HCT116 (cell line): ENCODE results near the gene TYRP1. TPM values are rescaled to one million over a fixed set of nuclear protein-coding genes. Genes with fewer than 3 reads are reported as not detected.

ENCODE experiments used
- ATAC-seq: fragments of 200-7000 bp; cut with Tn5 transposase; 2 replicates; pipeline ENCODE4 v1.9.1; 2020; ENCODE audit warnings: mild to moderate bottlenecking, moderate library complexity
- BruUV-seq: library from RNA; stranded (reverse); fragments of 400-500 nt; replicated peaks from 2 replicates; lab custom pipeline; 2021; lab: Mats Ljungman, UMichigan
- CTCF ChIA-PET: fragments of 300-600 bp; sonication (Branson Sonifier 250); formaldehyde crosslinking; loops from one replicate; lab custom pipeline; 2021; ENCODE audit warnings: antibody characterized with exemption; lab: Charles Lee
- POLR2A ChIA-PET: fragments of 300-600, 350-600 bp; sonication (Branson Sonifier 250); formaldehyde crosslinking; loops from one replicate; lab custom pipeline; 2021; ENCODE audit warnings: antibody characterized with exemption; lab: Charles Lee
- RAD21 ChIA-PET, 2 experiments: fragments of 300-600 bp; sonication (Branson Sonifier 250); formaldehyde crosslinking; loops; one replicate each; lab custom pipeline; 2023; ENCODE audit warnings: low total read pairs in 2 of 2; ENCODE audit not compliant: uncharacterized antibody in 2 of 2, unreplicated experiment in 2 of 2, low non-redundant PET in 1 of 2; lab: Charles Lee
- DNase-seq: peaks from one replicate; pipeline ENCODE4 v3.0.0-alpha.2; 2010; ENCODE audit warnings: low read depth, low spot score
- H2AFZ ChIP-seq: fragments of 200-600 bp; shearing (Covaris generic), sonication (generic); 2 replicates; pipeline ENCODE4 v1.6.1; 2017; ENCODE audit warnings: low read depth, mixed run types, mixed read lengths, antibody characterized with exemption, low read length; ENCODE audit not compliant: poor library complexity, severe bottlenecking
- H3K27ac ChIP-seq: 2 replicates; pipeline ENCODE4 v1.5.1; 2012; ENCODE audit warnings: low read depth, low read length
- H3K27me3 ChIP-seq: fragments of 200-600 bp; sonication (generic); 2 replicates; pipeline ENCODE4 v1.6.1; 2016; ENCODE audit warnings: mixed run types, low read length, mixed read lengths; ENCODE audit not compliant: insufficient read depth
- H3K36me3 ChIP-seq, 2 experiments: fragments of 200-500 bp in 1 of 2; fragments of 200-600 bp in 1 of 2; sonication (Bioruptor generic) in 1 of 2; sonication (generic) in 1 of 2; 2 replicates each; pipeline versions ENCODE4 v1.5.1 to v1.6.1; 2014 to 2016; ENCODE audit warnings: low read length in 2 of 2, inconsistent platforms in 1 of 2, mixed read lengths in 1 of 2, mixed run types in 1 of 2; ENCODE audit not compliant: insufficient read depth in 2 of 2, control insufficient read depth in 1 of 2
- H3K4me1 ChIP-seq, 2 experiments: fragments of 200-600 bp in 1 of 2; sonication (generic) in 1 of 2; 2 replicates each; pipeline versions ENCODE4 v1.5.1 to v1.6.1; 2012 to 2017; ENCODE audit warnings: low read length in 2 of 2, inconsistent platforms in 1 of 2, mild to moderate bottlenecking in 1 of 2, mixed read lengths in 1 of 2, mixed run types in 1 of 2, moderate library complexity in 1 of 2; ENCODE audit not compliant: insufficient read depth in 2 of 2, control insufficient read depth in 1 of 2
- H3K4me2 ChIP-seq: fragments of 200-600 bp; sonication (generic); 2 replicates; pipeline ENCODE4 v1.6.1; 2017; ENCODE audit warnings: mixed run types, low read length, mixed read lengths
- H3K4me3 ChIP-seq, 2 experiments: fragments of 200-600 bp in 1 of 2; sonication (generic) in 1 of 2; replicated peaks in 1 of 2; 2 replicates each; pipeline ENCODE4 v1.5.1; 2011 to 2016; ENCODE audit warnings: low read length in 2 of 2, control low read depth in 1 of 2, low read depth in 1 of 2, mild to moderate bottlenecking in 1 of 2, mixed read lengths in 1 of 2, mixed run types in 1 of 2
- H3K79me2 ChIP-seq: fragments of 200-600 bp; sonication (generic); 2 replicates; pipeline ENCODE4 v1.6.1; 2017; ENCODE audit warnings: mild to moderate bottlenecking, mixed run types, low read length, moderate library complexity, mixed read lengths; ENCODE audit not compliant: insufficient read depth
- H3K9ac ChIP-seq: fragments of 200-600 bp; sonication (generic); 2 replicates; pipeline ENCODE4 v1.6.1; 2016; ENCODE audit warnings: low read length, mixed read lengths
- H3K9me2 ChIP-seq: fragments of 200-600 bp; sonication (generic), shearing (Covaris generic); 2 replicates; pipeline ENCODE4 v1.6.1; 2017; ENCODE audit warnings: mixed run types, mild to moderate bottlenecking, moderate library complexity; ENCODE audit not compliant: insufficient read depth
- H3K9me3 ChIP-seq, 2 experiments: fragments of 200-500 bp in 1 of 2; fragments of 200-600 bp in 1 of 2; sonication (Bioruptor generic) in 1 of 2; sonication (generic) in 1 of 2; 2 replicates each; pipeline ENCODE4 v1.6.1; 2014 to 2017; ENCODE audit warnings: low read length in 2 of 2, mixed read lengths in 2 of 2, inconsistent platforms in 1 of 2, low read depth in 1 of 2, mild to moderate bottlenecking in 1 of 2, mixed run types in 1 of 2, moderate library complexity in 1 of 2; ENCODE audit not compliant: control insufficient read depth in 1 of 2, insufficient read depth in 1 of 2
- H4K20me1 ChIP-seq: fragments of 200-600 bp; sonication (generic), shearing (Covaris generic); 2 replicates; pipeline ENCODE4 v1.6.1; 2017; ENCODE audit warnings: mixed run types, mild to moderate bottlenecking, moderate library complexity; ENCODE audit not compliant: insufficient read depth
- EGR1 ChIP-seq: IDR thresholded peaks from 2 replicates; pipeline ENCODE4 v1.6.1; 2012; ENCODE audit warnings: low read depth
- ELF1 ChIP-seq: IDR thresholded peaks from 2 replicates; pipeline ENCODE4 v1.6.1; 2012; ENCODE audit warnings: low read depth, borderline replicate concordance
- EZH2 ChIP-seq: fragments of 200-600 bp; sonication (generic); IDR thresholded peaks from 2 replicates; pipeline ENCODE4 v1.6.1; 2017; ENCODE audit warnings: antibody characterized with exemption, mixed run types
- EZH2phosphoT487 ChIP-seq: fragments of 200-600 bp; IDR thresholded peaks from 2 replicates; pipeline ENCODE4 v1.6.1; 2018; ENCODE audit warnings: antibody characterized with exemption, borderline replicate concordance
- FOSL1 ChIP-seq: IDR thresholded peaks from 2 replicates; pipeline ENCODE4 v1.6.1; 2012; ENCODE audit warnings: low read depth
- JUND ChIP-seq: IDR thresholded peaks from 2 replicates; pipeline ENCODE4 v1.6.1; 2012
- POLR2A ChIP-seq: IDR thresholded peaks from 2 replicates; pipeline ENCODE4 v1.7.0; 2011; ENCODE audit warnings: borderline replicate concordance; ENCODE audit not compliant: insufficient read depth, insufficient read length; ENCODE audit errors: extremely low read depth
- POLR2AphosphoS5 ChIP-seq: IDR thresholded peaks from 2 replicates; pipeline ENCODE4 v1.6.1; 2011; ENCODE audit warnings: mild to moderate bottlenecking, low read depth, low read length, moderate library complexity
- RAD21 ChIP-seq: IDR thresholded peaks from 2 replicates; pipeline ENCODE4 v1.6.1; 2012; ENCODE audit warnings: low read depth, mild to moderate bottlenecking
- SIN3A ChIP-seq: IDR thresholded peaks from 2 replicates; pipeline ENCODE4 v1.6.1; 2012; ENCODE audit warnings: low read depth
- SP1 ChIP-seq: IDR thresholded peaks from 2 replicates; pipeline ENCODE4 v1.6.1; 2012; ENCODE audit warnings: low read depth
- TCF7L2 ChIP-seq: IDR thresholded peaks from 2 replicates; pipeline ENCODE4 v1.7.0; 2011; ENCODE audit warnings: borderline replicate concordance, inconsistent platforms; ENCODE audit not compliant: insufficient read depth, insufficient read length; ENCODE audit errors: extremely low read depth
- YY1 ChIP-seq: IDR thresholded peaks from 2 replicates; pipeline ENCODE4 v1.6.1; 2011; ENCODE audit warnings: low read length, low read depth, moderate library complexity, mild to moderate bottlenecking; ENCODE audit not compliant: insufficient replicate concordance; ENCODE audit errors: extremely low read depth
- ZFX ChIP-seq: fragments of 450-650 bp; IDR thresholded peaks from 2 replicates; pipeline ENCODE4 v1.6.1; 2017
- ZNF274 ChIP-seq: fragments of 200-500 bp; sonication (Bioruptor generic); IDR thresholded peaks from 2 replicates; pipeline ENCODE4 v1.6.1; 2014; ENCODE audit warnings: mild to moderate bottlenecking, low read depth, low read length, inconsistent platforms
- intact Hi-C: fragments of 100-400 bp; cut with micrococcal nuclease; formaldehyde crosslinking; loops from 2 replicates; pipeline ENCODE4 v1.10.0; 2022
- total RNA-seq: library from RNA; stranded (reverse); gene quantifications from one replicate; pipeline ENCODE4 v1.2.1, GENCODE V29; 2021; ENCODE audit not compliant: unreplicated experiment
- TF ChIP-seq, protein P1 (sequence below): IDR thresholded peaks from 2 replicates; pipeline ENCODE4 v1.6.1; 2012; ENCODE audit warnings: low read depth
- TF ChIP-seq, protein P2 (sequence below): IDR thresholded peaks from 2 replicates; pipeline ENCODE4 v1.6.1; 2011; ENCODE audit warnings: mild to moderate bottlenecking, low read length, moderate library complexity; ENCODE audit not compliant: insufficient replicate concordance; ENCODE audit errors: extremely low read depth
- TF ChIP-seq, protein P3 (sequence below), 3 experiments: fragments of 200-600 bp in 1 of 3; sonication (generic) in 1 of 3; IDR thresholded peaks in 2 of 3; conservative IDR thresholded peaks in 1 of 3; 2 replicates each; pipeline ENCODE4 v1.5.1; 2012 to 2017; ENCODE audit warnings: low read depth in 2 of 3, low read length in 2 of 3, antibody characterized with exemption in 1 of 3, borderline replicate concordance in 1 of 3, control low read depth in 1 of 3, mild to moderate bottlenecking in 1 of 3, mixed read lengths in 1 of 3, mixed run types in 1 of 3, moderate library complexity in 1 of 3; ENCODE audit not compliant: insufficient read depth in 1 of 3
- TF ChIP-seq, protein P4 (sequence below): IDR thresholded peaks from 2 replicates; pipeline ENCODE4 v1.6.1; 2012

Gene TYRP1
- total RNA-seq, 1 experiment from 2014 or later: not detected

GRCh38 chr9:12708562-12709298 is 15.5 kb downstream of the TYRP1 start:
- ChIA-PET RAD21 (no interaction called here), POLR2A (no interaction called here), CTCF (no interaction called here)
- Histone ChIP-seq H3K4me2 (peak overlapping the region; percentile 24; the same call in 1 of the 2 replicates), H3K36me3 (no peaks in the 10 kb centered on the region), H3K9ac (no peak overlapping the region), H4K20me1 (no peaks in the 10 kb centered on the region), H3K4me1 (peaks cover 6 to 10% of the 10 kb centered on the region in 2 experiments; a peak in 3 of 4 replicates), H3K79me2 (no peaks in the 10 kb centered on the region), H3K27me3 (no peaks in the 10 kb centered on the region), H3K27ac (no peak overlapping the region), H3K9me2 (no peaks in the 10 kb centered on the region), H2AFZ (peak overlapping the region; percentile 7), H3K4me3 (no peak overlapping the region), H3K9me3 (no peaks in the 10 kb centered on the region)
- peak; percentile 55 for DNase-seq
- ATAC-seq: peak; percentile 55; the same call in 1 of the 2 replicates
- intact Hi-C loops: no loop called here
- no TSS peak for BruUV-seq
- TF ChIP-seq POLR2A (no peak), POLR2AphosphoS5 (no peak), ZFX (no peak), FOSL1 (peak; percentile 79), EZH2 (no peak), RAD21 (no peak), EZH2phosphoT487 (no peak), SIN3A (no peak), TCF7L2 (no peak), SP1 (peak; percentile 63), EGR1 (no peak), JUND (peak; percentile 67), YY1 (no peak), ELF1 (peak; percentile 35; the same call in 1 of the 2 replicates), ZNF274 (no peak)
- TF ChIP-seq, protein P1, sequence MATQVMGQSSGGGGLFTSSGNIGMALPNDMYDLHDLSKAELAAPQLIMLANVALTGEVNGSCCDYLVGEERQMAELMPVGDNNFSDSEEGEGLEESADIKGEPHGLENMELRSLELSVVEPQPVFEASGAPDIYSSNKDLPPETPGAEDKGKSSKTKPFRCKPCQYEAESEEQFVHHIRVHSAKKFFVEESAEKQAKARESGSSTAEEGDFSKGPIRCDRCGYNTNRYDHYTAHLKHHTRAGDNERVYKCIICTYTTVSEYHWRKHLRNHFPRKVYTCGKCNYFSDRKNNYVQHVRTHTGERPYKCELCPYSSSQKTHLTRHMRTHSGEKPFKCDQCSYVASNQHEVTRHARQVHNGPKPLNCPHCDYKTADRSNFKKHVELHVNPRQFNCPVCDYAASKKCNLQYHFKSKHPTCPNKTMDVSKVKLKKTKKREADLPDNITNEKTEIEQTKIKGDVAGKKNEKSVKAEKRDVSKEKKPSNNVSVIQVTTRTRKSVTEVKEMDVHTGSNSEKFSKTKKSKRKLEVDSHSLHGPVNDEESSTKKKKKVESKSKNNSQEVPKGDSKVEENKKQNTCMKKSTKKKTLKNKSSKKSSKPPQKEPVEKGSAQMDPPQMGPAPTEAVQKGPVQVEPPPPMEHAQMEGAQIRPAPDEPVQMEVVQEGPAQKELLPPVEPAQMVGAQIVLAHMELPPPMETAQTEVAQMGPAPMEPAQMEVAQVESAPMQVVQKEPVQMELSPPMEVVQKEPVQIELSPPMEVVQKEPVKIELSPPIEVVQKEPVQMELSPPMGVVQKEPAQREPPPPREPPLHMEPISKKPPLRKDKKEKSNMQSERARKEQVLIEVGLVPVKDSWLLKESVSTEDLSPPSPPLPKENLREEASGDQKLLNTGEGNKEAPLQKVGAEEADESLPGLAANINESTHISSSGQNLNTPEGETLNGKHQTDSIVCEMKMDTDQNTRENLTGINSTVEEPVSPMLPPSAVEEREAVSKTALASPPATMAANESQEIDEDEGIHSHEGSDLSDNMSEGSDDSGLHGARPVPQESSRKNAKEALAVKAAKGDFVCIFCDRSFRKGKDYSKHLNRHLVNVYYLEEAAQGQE: no peak
- TF ChIP-seq, protein P2, sequence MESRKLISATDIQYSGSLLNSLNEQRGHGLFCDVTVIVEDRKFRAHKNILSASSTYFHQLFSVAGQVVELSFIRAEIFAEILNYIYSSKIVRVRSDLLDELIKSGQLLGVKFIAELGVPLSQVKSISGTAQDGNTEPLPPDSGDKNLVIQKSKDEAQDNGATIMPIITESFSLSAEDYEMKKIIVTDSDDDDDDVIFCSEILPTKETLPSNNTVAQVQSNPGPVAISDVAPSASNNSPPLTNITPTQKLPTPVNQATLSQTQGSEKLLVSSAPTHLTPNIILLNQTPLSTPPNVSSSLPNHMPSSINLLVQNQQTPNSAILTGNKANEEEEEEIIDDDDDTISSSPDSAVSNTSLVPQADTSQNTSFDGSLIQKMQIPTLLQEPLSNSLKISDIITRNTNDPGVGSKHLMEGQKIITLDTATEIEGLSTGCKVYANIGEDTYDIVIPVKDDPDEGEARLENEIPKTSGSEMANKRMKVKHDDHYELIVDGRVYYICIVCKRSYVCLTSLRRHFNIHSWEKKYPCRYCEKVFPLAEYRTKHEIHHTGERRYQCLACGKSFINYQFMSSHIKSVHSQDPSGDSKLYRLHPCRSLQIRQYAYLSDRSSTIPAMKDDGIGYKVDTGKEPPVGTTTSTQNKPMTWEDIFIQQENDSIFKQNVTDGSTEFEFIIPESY: no peak
- TF ChIP-seq, protein P3, sequence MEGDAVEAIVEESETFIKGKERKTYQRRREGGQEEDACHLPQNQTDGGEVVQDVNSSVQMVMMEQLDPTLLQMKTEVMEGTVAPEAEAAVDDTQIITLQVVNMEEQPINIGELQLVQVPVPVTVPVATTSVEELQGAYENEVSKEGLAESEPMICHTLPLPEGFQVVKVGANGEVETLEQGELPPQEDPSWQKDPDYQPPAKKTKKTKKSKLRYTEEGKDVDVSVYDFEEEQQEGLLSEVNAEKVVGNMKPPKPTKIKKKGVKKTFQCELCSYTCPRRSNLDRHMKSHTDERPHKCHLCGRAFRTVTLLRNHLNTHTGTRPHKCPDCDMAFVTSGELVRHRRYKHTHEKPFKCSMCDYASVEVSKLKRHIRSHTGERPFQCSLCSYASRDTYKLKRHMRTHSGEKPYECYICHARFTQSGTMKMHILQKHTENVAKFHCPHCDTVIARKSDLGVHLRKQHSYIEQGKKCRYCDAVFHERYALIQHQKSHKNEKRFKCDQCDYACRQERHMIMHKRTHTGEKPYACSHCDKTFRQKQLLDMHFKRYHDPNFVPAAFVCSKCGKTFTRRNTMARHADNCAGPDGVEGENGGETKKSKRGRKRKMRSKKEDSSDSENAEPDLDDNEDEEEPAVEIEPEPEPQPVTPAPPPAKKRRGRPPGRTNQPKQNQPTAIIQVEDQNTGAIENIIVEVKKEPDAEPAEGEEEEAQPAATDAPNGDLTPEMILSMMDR (IDR thresholded peaks at IDR 0.05 in 2 of 3, conservative IDR thresholded peaks at IDR 0.05 in 1 of 3; ENCODE audit: borderline replicate concordance in 1 of 3, insufficient read depth in 1 of 3, low read depth in 2 of 3, low read length in 2 of 3): no peak
- TF ChIP-seq, protein P4, sequence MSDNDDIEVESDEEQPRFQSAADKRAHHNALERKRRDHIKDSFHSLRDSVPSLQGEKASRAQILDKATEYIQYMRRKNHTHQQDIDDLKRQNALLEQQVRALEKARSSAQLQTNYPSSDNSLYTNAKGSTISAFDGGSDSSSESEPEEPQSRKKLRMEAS: peak; percentile 36; the same call in 1 of the 2 replicates
